ENCODE results near the gene RYR3. TPM values are rescaled to one million over a fixed set of nuclear protein-coding genes. Genes with fewer than 3 reads are reported as not detected.

RYR3 gene
- total RNA-seq, 1 donor from 2014 or later, result 0.61 TPM

DNA sequence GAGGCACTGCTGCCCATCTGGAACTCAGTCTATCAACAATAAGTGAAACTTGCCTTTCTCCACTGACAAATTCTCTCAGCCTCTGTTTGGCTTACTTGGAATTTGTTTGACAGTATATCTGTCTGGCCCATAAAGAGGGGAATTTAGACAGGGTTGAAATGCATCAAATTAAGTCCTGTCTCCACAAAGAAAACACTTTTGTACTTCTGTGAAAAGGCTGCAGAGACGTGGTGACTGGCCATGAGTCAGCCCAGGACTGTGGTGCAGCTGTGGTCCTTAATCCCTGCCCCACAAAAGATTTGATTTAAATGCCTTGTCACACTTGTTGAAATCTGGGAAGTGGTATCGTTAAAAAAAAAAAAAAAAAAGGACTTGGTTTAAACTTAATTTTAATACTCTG is 47.5 kb downstream of the RYR3 start:
- Histone ChIP-seq H3K27me3 (no peaks in the 10 kb centered on the region), H3K4me1 (no peaks in the 10 kb centered on the region), H3K9me3 (no peaks in the 10 kb centered on the region), H3K4me3 (no peak overlapping the region), H3K27ac (no peak overlapping the region), H3K36me3 (no peaks in the 10 kb centered on the region)
- TF ChIP-seq, protein P1, sequence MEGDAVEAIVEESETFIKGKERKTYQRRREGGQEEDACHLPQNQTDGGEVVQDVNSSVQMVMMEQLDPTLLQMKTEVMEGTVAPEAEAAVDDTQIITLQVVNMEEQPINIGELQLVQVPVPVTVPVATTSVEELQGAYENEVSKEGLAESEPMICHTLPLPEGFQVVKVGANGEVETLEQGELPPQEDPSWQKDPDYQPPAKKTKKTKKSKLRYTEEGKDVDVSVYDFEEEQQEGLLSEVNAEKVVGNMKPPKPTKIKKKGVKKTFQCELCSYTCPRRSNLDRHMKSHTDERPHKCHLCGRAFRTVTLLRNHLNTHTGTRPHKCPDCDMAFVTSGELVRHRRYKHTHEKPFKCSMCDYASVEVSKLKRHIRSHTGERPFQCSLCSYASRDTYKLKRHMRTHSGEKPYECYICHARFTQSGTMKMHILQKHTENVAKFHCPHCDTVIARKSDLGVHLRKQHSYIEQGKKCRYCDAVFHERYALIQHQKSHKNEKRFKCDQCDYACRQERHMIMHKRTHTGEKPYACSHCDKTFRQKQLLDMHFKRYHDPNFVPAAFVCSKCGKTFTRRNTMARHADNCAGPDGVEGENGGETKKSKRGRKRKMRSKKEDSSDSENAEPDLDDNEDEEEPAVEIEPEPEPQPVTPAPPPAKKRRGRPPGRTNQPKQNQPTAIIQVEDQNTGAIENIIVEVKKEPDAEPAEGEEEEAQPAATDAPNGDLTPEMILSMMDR (IDR thresholded peaks at IDR 0.05), result no peak
- ATAC-seq, result no peak
- intact Hi-C loops (cut with DNase I), result no loop called here
- DNase-seq, result no peak

DNA sequence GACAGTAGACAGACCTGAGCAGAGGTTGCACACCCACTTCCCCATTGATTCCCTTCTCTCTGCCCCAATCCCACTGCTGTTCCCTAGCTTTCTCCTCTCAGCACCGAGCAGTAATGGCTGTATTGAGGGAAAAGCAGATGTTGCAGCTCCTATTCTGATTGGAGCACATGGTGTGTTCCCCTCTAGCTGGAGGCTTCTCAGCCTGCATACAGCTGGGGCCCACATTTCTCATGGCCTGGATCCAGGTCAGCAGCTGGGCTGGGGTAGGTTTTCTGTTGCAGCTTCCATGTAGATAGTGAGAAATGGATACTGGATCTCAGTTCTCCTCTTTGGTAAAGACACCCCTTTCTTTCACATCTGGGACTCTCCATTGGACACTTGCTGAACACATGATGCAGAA is 50.1 kb downstream of the RYR3 start:
- no peaks in the 10 kb centered on the region for H3K4me1 ChIP-seq
- no peaks in the 10 kb centered on the region for H3K27me3 ChIP-seq
- H3K36me3 ChIP-seq, result no peaks in the 10 kb centered on the region
- intact Hi-C loops (cut with DNase I), result no loop called here
- no peak overlapping the region for H3K27ac ChIP-seq
- DNase-seq (no peak), ATAC-seq (no peak)
- TF ChIP-seq, protein P1 (IDR thresholded peaks at IDR 0.05), result no peak
- no peak overlapping the region for H3K4me3 ChIP-seq
- H3K9me3 ChIP-seq, result no peaks in the 10 kb centered on the region

DNA sequence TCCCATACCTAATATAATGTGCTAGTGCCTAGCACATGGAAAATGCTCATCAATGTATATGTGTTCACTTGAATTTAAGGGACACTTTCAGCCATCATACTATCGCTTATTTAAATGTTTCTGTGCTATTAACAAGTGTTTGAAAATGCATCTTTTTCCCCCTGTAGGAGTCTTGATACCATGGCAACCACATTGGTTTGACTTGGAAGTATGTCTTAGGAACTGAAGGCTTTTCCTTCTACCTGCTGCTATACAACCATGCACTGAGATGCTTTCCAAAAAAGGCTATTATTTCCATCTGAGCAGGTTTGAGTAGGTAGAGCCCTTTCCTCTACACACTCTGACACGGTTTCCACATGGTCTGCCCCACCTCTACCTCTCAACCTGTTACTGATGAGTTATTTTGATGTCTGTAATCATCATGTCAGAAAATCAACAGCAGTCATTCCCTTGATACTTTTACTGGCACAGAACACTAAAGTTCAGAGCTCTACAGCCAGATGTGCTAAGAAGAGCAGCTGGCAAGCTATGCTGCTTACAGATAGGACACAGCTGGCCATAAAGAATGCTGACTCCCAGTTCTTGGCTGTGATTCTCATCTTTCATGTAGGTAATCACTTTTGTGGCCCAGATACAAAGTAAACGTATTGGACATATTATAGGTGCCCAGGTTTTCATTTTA is 59.3 kb downstream of the RYR3 start:
- no peak overlapping the region for H3K27ac ChIP-seq
- TF ChIP-seq, protein P1 (IDR thresholded peaks at IDR 0.05), result no peak
- ATAC-seq, result no peak
- H3K4me1 ChIP-seq, result no peaks in the 10 kb centered on the region
- H3K36me3 ChIP-seq, result no peaks in the 10 kb centered on the region
- no peaks in the 10 kb centered on the region for H3K9me3 ChIP-seq
- DNase-seq, result no peak
- no peaks in the 10 kb centered on the region for H3K27me3 ChIP-seq
- H3K4me3 ChIP-seq, result no peak overlapping the region
- intact Hi-C loops (cut with DNase I), result no loop called here

DNA sequence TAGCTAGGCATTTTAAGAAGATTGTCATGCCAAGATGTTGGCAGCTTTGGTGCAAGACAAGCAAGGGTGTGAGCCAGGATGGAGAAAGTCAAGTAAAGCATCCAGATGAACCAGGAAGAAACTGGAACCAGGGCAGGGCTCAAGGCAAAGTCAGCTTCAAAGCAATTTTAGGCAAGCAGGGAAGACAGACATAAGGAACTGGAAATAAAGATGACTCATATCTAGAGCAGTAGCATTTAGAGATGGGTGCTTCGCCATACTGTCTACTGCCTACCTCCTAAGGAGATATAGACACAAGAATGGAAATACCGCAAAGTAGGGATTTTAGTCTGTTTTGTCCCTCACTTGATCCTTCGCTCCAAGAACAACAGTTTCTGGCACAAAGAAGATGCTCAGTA is 59.9 kb downstream of the RYR3 start:
- H3K27ac ChIP-seq, result no peak overlapping the region
- no peaks in the 10 kb centered on the region for H3K4me1 ChIP-seq
- ATAC-seq, result no peak
- intact Hi-C loops (cut with DNase I), result no loop called here
- H3K9me3 ChIP-seq, result no peaks in the 10 kb centered on the region
- H3K36me3 ChIP-seq, result no peaks in the 10 kb centered on the region
- TF ChIP-seq, protein P1 (IDR thresholded peaks at IDR 0.05), result no peak
- no peak for DNase-seq
- H3K27me3 ChIP-seq, result no peaks in the 10 kb centered on the region
- H3K4me3 ChIP-seq, result no peak overlapping the region

DNA sequence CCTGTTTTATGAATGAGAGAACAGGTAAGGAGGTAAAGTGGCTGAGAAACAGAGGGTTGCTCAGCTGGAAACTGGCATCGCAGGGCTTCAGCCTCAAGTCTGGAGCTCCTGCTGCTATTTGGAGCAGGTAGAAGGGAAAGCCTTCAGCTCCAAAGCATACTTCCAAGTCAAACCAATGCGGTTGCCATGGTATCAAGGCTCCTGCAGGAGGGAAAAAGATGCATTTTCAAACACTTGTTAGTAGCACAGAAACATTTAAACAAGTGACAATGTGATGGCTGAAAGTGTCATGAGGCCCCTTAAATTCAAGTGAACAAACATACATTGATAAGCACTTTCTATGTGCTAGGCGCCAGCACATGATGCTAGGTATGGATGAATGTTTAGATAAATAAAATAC is 60.4 kb downstream of the RYR3 start:
- ATAC-seq (no peak), DNase-seq (no peak)
- Histone ChIP-seq H3K27me3 (no peaks in the 10 kb centered on the region), H3K27ac (no peak overlapping the region), H3K9me3 (no peaks in the 10 kb centered on the region), H3K4me1 (no peaks in the 10 kb centered on the region), H3K4me3 (no peak overlapping the region), H3K36me3 (no peaks in the 10 kb centered on the region)
- TF ChIP-seq, protein P1 (IDR thresholded peaks at IDR 0.05), result no peak
- intact Hi-C loops (cut with DNase I), result no loop called here

Data from upper lobe of right lung (tissue), 1 donor.